GM12878 (cell line): ENCODE results near the gene NTM. TPM values are rescaled to one million over a fixed set of nuclear protein-coding genes. Genes with fewer than 3 reads are reported as not detected.

ENCODE experiments used
- ATAC-seq: fragments of 200-7000 bp; cut with Tn5 transposase; 3 replicates; pipeline ENCODE4 v1.9.1; 2020; ENCODE audit warnings: mild to moderate bottlenecking, moderate library complexity
- BruUV-seq: library from RNA; stranded (reverse); fragments of 400-500 nt; replicated peaks from 2 replicates; lab custom pipeline; 2021; lab: Mats Ljungman, UMichigan
- CTCF ChIA-PET: fragments of 300-600 bp; sonication (Branson Sonifier 250); formaldehyde crosslinking; extraction: SDS; loops from one replicate; lab custom pipeline; 2021; ENCODE audit warnings: inconsistent platforms; lab: Yijun Ruan, JAX
- POLR2A ChIA-PET: fragments of 350-600 bp; formaldehyde crosslinking; extraction: SDS; loops from one replicate; lab custom pipeline; 2021; ENCODE audit warnings: inconsistent platforms; lab: Charles Lee
- RAD21 ChIA-PET: fragments of 300-600 bp; sonication (Branson Sonifier 250); formaldehyde crosslinking; loops from one replicate; lab custom pipeline; 2023; ENCODE audit warnings: antibody characterized with exemption; ENCODE audit not compliant: unreplicated experiment; lab: Charles Lee
- SMC1A ChIA-PET: fragments of 300-600 bp; sonication (Branson Sonifier 250); formaldehyde crosslinking; loops from one replicate; lab custom pipeline; 2023; ENCODE audit not compliant: unreplicated experiment, uncharacterized antibody; lab: Charles Lee
- DNase-seq: peaks from one replicate; pipeline ENCODE4 v3.0.0-alpha.2; 2011; ENCODE audit warnings: low read depth, low spot score
- FAIRE-seq: peaks from 3 replicates; lab custom pipeline; 2011; peaks lifted over from hg19 to GRCh38; lab: Jason Lieb, UNC
- H2AFZ ChIP-seq: 2 replicates; pipeline ENCODE4 v1.6.0; 2011; ENCODE audit warnings: low read depth, low read length, control low read depth; ENCODE audit not compliant: control insufficient read depth
- H3K27ac ChIP-seq: 2 replicates; pipeline ENCODE4 v1.5.1; 2011; ENCODE audit warnings: control low read depth; ENCODE audit not compliant: control insufficient read depth, insufficient read depth
- H3K27me3 ChIP-seq, 2 experiments: replicated peaks in 1 of 2; 2 replicates each; pipeline versions ENCODE4 v1.6.0 to v1.6.1; 2011; ENCODE audit warnings: low read length in 1 of 2; ENCODE audit not compliant: control insufficient read depth in 2 of 2, insufficient read depth in 2 of 2
- H3K36me3 ChIP-seq, 2 experiments: 2 replicates each; pipeline ENCODE4 v1.5.1; 2011; ENCODE audit warnings: low read length in 1 of 2; ENCODE audit not compliant: control insufficient read depth in 2 of 2, insufficient read depth in 2 of 2
- H3K4me1 ChIP-seq: 2 replicates; pipeline ENCODE4 v1.6.1; 2011; ENCODE audit warnings: mild to moderate bottlenecking, low read length, moderate library complexity, mixed read lengths; ENCODE audit not compliant: control insufficient read depth, insufficient read depth
- H3K4me2 ChIP-seq: 2 replicates; pipeline ENCODE4 v1.6.0; 2011; ENCODE audit warnings: control low read depth; ENCODE audit not compliant: control insufficient read depth, insufficient read depth
- H3K4me3 ChIP-seq: fragments of 200-600 bp; sonication (generic); 2 replicates; pipeline ENCODE4 v1.5.1; 2016
- H3K79me2 ChIP-seq: 2 replicates; pipeline ENCODE4 v1.6.0; 2011; ENCODE audit warnings: low read length; ENCODE audit not compliant: control insufficient read depth, insufficient read depth
- H3K9ac ChIP-seq: 2 replicates; pipeline ENCODE4 v1.8.0; 2011; ENCODE audit warnings: low read length, control low read depth, mixed read lengths; ENCODE audit not compliant: control insufficient read depth, insufficient read depth
- H3K9me3 ChIP-seq: replicated peaks from 3 replicates; pipeline ENCODE4 v1.5.1; 2011; ENCODE audit warnings: mild to moderate bottlenecking, low read length; ENCODE audit not compliant: control insufficient read depth, insufficient read depth
- H4K20me1 ChIP-seq: 2 replicates; pipeline ENCODE4 v1.6.0; 2011; ENCODE audit not compliant: control insufficient read depth, insufficient read depth
- ETV6 ChIP-seq, 2 experiments: fragments of 450-650 bp in 1 of 2; IDR thresholded peaks in 1 of 2; conservative IDR thresholded peaks in 1 of 2; 2 replicates each; pipeline ENCODE4 v1.6.1; 2014; ENCODE audit warnings: antibody characterized with exemption in 1 of 2, borderline replicate concordance in 1 of 2, low read depth in 1 of 2, mild to moderate bottlenecking in 1 of 2, moderate library complexity in 1 of 2
- GABPA ChIP-seq: IDR thresholded peaks from 2 replicates; pipeline ENCODE4 v1.6.1; 2014; ENCODE audit warnings: antibody characterized with exemption, low read depth, mild to moderate bottlenecking, inconsistent platforms
- GATAD2B ChIP-seq: fragments of 450-650 bp; conservative IDR thresholded peaks from 2 replicates; pipeline ENCODE4 v1.6.1; 2017; ENCODE audit warnings: low read depth, mild to moderate bottlenecking, moderate library complexity
- HDAC2 ChIP-seq: fragments of 200-600 bp; sonication (generic); IDR thresholded peaks from 2 replicates; pipeline ENCODE4 v1.6.1; 2017
- NR2C1 ChIP-seq: fragments of 450-650 bp; IDR thresholded peaks from 2 replicates; pipeline ENCODE4 v1.6.1; 2017; ENCODE audit warnings: antibody characterized with exemption, mild to moderate bottlenecking, moderate library complexity
- PAX5 ChIP-seq: IDR thresholded peaks from 2 replicates; pipeline ENCODE4 v1.6.1; 2011; ENCODE audit warnings: low read depth, low read length, borderline replicate concordance
- RB1 ChIP-seq: fragments of 450-650 bp; formaldehyde crosslinking; IDR thresholded peaks from 2 replicates; pipeline ENCODE4 v1.6.1; 2017; ENCODE audit warnings: mild to moderate bottlenecking, borderline replicate concordance
- TCF12 ChIP-seq: IDR thresholded peaks from 2 replicates; pipeline ENCODE4 v1.6.1; 2011; ENCODE audit warnings: low read depth, mild to moderate bottlenecking, low read length
- ZBTB33 ChIP-seq: fragments of 450-650 bp; IDR thresholded peaks from 2 replicates; pipeline ENCODE4 v1.6.1; 2017; ENCODE audit warnings: mild to moderate bottlenecking
- ZBTB4 ChIP-seq: fragments of 450-650 bp; formaldehyde crosslinking; IDR thresholded peaks from 2 replicates; pipeline ENCODE4 v1.4.0; 2022; ENCODE audit warnings: mild to moderate bottlenecking, moderate library complexity
- WGBS: methylation state at CpG from one replicate; pipeline ENCODE4 v1.1.6; 2016; ENCODE audit warnings: low lambda C conversion rate; ENCODE audit not compliant: insufficient replicate concordance, insufficient coverage; ENCODE audit errors: missing lambda C conversion rate; 5-methylcytosine and 5-hydroxymethylcytosine counted together
- in situ Hi-C: fragments of 300-500 bp; cut with MboI; formaldehyde crosslinking; loops from 9 replicates; pipeline ENCODE4 v1.14.3; 2018; ENCODE audit warnings: mixed read lengths
- intact Hi-C: fragments of 100-400 bp; cut with micrococcal nuclease; formaldehyde crosslinking; loops from one replicate; pipeline ENCODE4 v1.14.2; 2022; ENCODE audit not compliant: unreplicated experiment
- polyA plus RNA-seq, 11 experiments: library from polyadenylated mRNA; depleted of rRNA in 4 of 11; unstranded in 6 of 11; stranded (reverse) in 5 of 11; fragments of >200 nt; fragmentation: Nextera tagmentation in 4 of 11; fragmentation: Illumina TruSeq in 1 of 11; extraction: Ambion mirVana in 4 of 11; extraction: Trizol in 1 of 11; gene quantifications; 1 replicate in 1 of 11; 2 replicates in 10 of 11; pipeline versions ENCODE4 v1.2.1 to v1.2.3, GENCODE V29; 2011 to 2016; ENCODE audit warnings: inconsistent platforms in 2 of 11, missing spikeins in 2 of 11, low read depth in 1 of 11
- total RNA-seq, 4 experiments: library from RNA; depleted of rRNA in 3 of 4; stranded (reverse); fragments of >200 nt in 3 of 4; fragmentation: Illumina TruSeq in 1 of 4; extraction: Trizol in 1 of 4; gene quantifications; 2 replicates each; pipeline versions ENCODE4 v1.2.1 to v1.2.3, GENCODE V29; 2013 to 2021
- TF ChIP-seq, protein P1 (sequence below): fragments of 450-650 bp; IDR thresholded peaks from 2 replicates; pipeline ENCODE4 v1.6.1; 2017; ENCODE audit warnings: low read depth, mild to moderate bottlenecking, moderate library complexity
- TF ChIP-seq, protein P2 (sequence below): fragments of 450-650 bp; IDR thresholded peaks from 2 replicates; pipeline ENCODE4 v1.6.1; 2017; ENCODE audit warnings: borderline replicate concordance
- TF ChIP-seq, protein P3 (sequence below): IDR thresholded peaks from 2 replicates; pipeline ENCODE4 v1.6.1; 2012; ENCODE audit warnings: low read depth, low read length, improper control_type of control experiment

Gene NTM
- total and polyA plus RNA-seq, 10 of the 15 experiments (the other 5 are each of a cell fraction or from before 2014, with no cell fraction given): not detected

DNA sequence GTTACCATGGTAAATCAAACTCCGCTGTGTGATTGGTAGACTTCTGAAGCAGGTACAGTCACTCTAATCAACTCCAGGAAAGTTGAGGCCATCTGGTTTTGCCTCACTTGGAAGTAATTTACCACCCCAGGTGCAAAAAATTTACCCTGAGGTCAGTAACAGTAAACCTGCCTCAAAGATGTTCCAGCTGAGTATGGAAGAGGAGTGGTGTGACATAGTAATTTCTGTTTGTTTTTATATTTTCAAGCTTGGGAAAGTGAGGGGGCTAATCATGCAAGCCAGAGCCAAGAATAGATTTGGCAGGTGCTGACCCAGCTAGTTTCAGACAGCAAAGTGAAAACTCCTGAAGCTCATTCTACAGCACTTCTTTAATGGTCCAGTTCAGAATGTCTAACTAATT is 691.6 kb downstream of the NTM start (continued):
- TF ChIP-seq ZBTB33 (no peak), NR2C1 (no peak), TCF12 (no peak)
- TF ChIP-seq, protein P1, sequence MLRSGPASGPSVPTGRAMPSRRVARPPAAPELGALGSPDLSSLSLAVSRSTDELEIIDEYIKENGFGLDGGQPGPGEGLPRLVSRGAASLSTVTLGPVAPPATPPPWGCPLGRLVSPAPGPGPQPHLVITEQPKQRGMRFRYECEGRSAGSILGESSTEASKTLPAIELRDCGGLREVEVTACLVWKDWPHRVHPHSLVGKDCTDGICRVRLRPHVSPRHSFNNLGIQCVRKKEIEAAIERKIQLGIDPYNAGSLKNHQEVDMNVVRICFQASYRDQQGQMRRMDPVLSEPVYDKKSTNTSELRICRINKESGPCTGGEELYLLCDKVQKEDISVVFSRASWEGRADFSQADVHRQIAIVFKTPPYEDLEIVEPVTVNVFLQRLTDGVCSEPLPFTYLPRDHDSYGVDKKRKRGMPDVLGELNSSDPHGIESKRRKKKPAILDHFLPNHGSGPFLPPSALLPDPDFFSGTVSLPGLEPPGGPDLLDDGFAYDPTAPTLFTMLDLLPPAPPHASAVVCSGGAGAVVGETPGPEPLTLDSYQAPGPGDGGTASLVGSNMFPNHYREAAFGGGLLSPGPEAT: no peak

GRCh38 chr11:132062541-132062940 is 692.1 kb downstream of the NTM start:
- DNase-seq: no peak
- ATAC-seq: no peak
- no peak overlapping the region for H3K4me3 ChIP-seq
- TF ChIP-seq, protein P2, sequence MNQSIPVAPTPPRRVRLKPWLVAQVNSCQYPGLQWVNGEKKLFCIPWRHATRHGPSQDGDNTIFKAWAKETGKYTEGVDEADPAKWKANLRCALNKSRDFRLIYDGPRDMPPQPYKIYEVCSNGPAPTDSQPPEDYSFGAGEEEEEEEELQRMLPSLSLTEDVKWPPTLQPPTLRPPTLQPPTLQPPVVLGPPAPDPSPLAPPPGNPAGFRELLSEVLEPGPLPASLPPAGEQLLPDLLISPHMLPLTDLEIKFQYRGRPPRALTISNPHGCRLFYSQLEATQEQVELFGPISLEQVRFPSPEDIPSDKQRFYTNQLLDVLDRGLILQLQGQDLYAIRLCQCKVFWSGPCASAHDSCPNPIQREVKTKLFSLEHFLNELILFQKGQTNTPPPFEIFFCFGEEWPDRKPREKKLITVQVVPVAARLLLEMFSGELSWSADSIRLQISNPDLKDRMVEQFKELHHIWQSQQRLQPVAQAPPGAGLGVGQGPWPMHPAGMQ: no peak
- TF ChIP-seq PAX5: no peak
- TF ChIP-seq GABPA: no peak
- TF ChIP-seq ZBTB4 (CRISPR knock-in tag): no peak
- TF ChIP-seq RB1: no peak
- no peak for TF ChIP-seq GATAD2B
- TF ChIP-seq HDAC2: no peak
- no peak for TF ChIP-seq NR2C1
- no peak for TF ChIP-seq ETV6 (conservative IDR thresholded peaks at IDR 0.05 in 1 of 2, IDR thresholded peaks at IDR 0.05 in 1 of 2; ENCODE audit: borderline replicate concordance in 1 of 2, low read depth in 1 of 2)
- TF ChIP-seq, protein P3, sequence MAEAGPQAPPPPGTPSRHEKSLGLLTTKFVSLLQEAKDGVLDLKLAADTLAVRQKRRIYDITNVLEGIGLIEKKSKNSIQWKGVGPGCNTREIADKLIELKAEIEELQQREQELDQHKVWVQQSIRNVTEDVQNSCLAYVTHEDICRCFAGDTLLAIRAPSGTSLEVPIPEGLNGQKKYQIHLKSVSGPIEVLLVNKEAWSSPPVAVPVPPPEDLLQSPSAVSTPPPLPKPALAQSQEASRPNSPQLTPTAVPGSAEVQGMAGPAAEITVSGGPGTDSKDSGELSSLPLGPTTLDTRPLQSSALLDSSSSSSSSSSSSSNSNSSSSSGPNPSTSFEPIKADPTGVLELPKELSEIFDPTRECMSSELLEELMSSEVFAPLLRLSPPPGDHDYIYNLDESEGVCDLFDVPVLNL: no peak
- H3K79me2 ChIP-seq: no peaks in the 10 kb centered on the region
- no peaks in the 10 kb centered on the region for H3K27me3 ChIP-seq
- 28% methylated on average over 2 of the region's 2 CpGs for WGBS
- SMC1A ChIA-PET: interaction anchor here (0.6 kb wide), 1 partner anchor 193 kb away, joined by 3 read pairs; no protein-coding TSS in a partner anchor
- POLR2A ChIA-PET: no interaction called here
- CTCF ChIA-PET: interaction anchor here (1.4 kb wide), 1 partner anchor 13 kb away, joined by 3 read pairs; no protein-coding TSS in a partner anchor
- no peaks in the 10 kb centered on the region for H3K36me3 ChIP-seq
- intact Hi-C loops: no loop called here
- H2AFZ ChIP-seq: no peak overlapping the region
- FAIRE-seq: no peak
- no peak overlapping the region for H3K4me2 ChIP-seq
- H3K9me3 ChIP-seq: no peaks in the 10 kb centered on the region
- H3K9ac ChIP-seq: no peak overlapping the region
- in situ Hi-C loops: no loop called here
- H3K27ac ChIP-seq: no peak overlapping the region
- H4K20me1 ChIP-seq: no peaks in the 10 kb centered on the region
- H3K4me1 ChIP-seq: no peaks in the 10 kb centered on the region
- RAD21 ChIA-PET: no interaction called here
- no TSS peak for BruUV-seq
